ENCODE data around the gene KCTD19. TPM values are rescaled to one million over a fixed set of nuclear protein-coding genes. Genes with fewer than 3 reads are reported as not detected.

Gene KCTD19
- polyA plus RNA-seq (2012; ENCODE audit: insufficient read length, low read depth): not detected

DNA sequence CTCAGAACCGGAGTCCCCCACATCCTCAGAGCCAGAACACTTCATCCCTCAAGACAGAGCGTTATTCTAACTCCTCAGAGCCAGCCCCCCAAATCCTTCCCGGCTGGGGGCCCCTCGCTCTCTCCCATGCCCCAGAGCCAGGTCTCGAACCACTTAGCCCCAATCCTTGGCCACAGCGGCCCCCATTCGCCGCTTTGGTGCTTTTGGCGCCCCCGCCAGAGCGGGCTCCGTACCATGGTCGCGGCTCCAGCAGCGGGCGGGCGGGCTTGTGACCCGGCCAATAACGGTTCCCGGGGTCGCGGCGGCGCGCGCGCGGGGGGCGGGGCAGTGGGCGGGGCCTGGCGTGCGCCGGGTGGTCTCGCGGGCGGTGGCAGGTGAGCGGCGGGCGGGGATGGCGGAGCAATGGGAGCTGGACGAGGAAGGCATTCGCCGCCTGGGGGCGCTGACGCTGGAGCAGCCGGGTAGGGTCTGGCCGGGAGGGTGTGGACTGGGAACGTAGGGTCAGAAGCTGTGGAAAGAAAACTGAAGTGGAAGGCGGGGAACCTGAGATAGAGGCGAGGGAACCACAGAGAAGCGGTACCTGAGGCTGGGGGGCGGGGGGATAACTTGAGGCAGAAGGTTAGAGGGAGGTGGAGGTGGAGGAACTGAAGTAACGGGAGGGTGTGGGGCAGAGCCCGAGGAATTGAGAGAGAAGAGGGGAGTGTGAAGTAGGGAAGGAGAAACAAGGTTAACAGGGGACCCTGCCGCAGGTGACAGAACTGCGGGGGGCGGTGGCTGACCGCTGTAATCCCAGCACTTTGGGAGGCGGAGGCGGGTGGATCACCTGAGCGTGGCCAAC lies at the start of gene KCTD19, which contains the start of gene LRRC36:
TSS of gene KCTD19 (minus strand) at position 270 of the 838 bp plus-strand sequence. CDS start at position 236, 34 bp downstream.
TSS of gene LRRC36 (plus strand) at position 344 of the 838 bp plus-strand sequence. CDS start at position 392, 48 bp downstream.
- no peak for TF ChIP-seq FOXP2 (optimal IDR thresholded peaks at IDR 0.05; ENCODE audit: borderline replicate concordance, extremely low read depth, extremely low read length, insufficient read depth)
- no peak for TF ChIP-seq POLR2AphosphoS5 (IDR thresholded peaks at IDR 0.05; ENCODE audit: low read depth, low read length)

DNA sequence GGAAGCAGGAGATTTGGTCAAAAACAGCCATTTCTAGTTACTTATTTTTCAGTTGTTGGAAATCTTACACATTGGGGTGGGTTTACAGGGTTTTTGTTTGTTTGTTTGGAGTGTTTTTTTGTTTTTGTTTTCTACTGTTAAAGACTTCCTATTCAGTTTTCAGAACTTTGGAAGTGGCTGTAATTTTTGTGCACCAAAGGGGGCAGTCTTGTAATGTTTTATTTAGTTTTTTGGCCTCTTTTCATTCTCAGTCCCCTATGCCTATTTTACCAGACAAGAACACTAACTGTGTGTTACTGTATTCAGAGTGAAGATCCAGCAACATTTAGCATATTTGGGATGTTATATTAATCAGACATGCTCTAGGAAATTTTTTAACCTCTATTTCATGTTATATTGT lies 46.1 kb upstream of the KCTD19 start:
- TF ChIP-seq, protein P1, sequence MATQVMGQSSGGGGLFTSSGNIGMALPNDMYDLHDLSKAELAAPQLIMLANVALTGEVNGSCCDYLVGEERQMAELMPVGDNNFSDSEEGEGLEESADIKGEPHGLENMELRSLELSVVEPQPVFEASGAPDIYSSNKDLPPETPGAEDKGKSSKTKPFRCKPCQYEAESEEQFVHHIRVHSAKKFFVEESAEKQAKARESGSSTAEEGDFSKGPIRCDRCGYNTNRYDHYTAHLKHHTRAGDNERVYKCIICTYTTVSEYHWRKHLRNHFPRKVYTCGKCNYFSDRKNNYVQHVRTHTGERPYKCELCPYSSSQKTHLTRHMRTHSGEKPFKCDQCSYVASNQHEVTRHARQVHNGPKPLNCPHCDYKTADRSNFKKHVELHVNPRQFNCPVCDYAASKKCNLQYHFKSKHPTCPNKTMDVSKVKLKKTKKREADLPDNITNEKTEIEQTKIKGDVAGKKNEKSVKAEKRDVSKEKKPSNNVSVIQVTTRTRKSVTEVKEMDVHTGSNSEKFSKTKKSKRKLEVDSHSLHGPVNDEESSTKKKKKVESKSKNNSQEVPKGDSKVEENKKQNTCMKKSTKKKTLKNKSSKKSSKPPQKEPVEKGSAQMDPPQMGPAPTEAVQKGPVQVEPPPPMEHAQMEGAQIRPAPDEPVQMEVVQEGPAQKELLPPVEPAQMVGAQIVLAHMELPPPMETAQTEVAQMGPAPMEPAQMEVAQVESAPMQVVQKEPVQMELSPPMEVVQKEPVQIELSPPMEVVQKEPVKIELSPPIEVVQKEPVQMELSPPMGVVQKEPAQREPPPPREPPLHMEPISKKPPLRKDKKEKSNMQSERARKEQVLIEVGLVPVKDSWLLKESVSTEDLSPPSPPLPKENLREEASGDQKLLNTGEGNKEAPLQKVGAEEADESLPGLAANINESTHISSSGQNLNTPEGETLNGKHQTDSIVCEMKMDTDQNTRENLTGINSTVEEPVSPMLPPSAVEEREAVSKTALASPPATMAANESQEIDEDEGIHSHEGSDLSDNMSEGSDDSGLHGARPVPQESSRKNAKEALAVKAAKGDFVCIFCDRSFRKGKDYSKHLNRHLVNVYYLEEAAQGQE (IDR thresholded peaks at IDR 0.05; ENCODE audit: insufficient read depth in 1 of 2, low read depth in 2 of 2, low read length in 2 of 2): no peak
- TF ChIP-seq SIN3A (IDR thresholded peaks at IDR 0.05; ENCODE audit: borderline replicate concordance, insufficient read depth, low read length) (no peak), POLR2AphosphoS5 (IDR thresholded peaks at IDR 0.05; ENCODE audit: low read depth, low read length) (no peak), FOXP2 (optimal IDR thresholded peaks at IDR 0.05; ENCODE audit: borderline replicate concordance, extremely low read depth, extremely low read length, insufficient read depth) (no peak), TAF1 (IDR thresholded peaks at IDR 0.05; ENCODE audit: borderline replicate concordance, insufficient read depth, low read length) (no peak)

DNA sequence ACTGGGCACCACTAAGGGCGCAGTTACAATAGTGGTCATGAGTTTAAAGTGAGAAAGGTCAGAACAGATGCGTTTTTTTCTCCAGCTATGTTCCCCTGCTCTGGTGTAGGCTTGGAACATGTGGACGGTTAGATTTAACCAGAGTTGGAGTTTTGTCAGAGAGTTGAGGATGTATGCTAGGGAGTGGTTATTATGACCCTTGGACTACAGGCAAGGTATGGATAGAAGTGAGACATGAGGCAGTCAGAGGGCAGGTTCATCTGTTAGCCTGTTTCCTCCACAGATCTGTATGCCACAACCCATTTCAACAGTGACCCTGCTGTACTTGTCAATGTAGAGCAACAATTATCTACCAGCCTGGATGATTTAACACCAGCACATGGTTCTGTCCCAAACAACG lies 44.1 kb upstream of the KCTD19 start:
- no peak for TF ChIP-seq POLR2AphosphoS5 (IDR thresholded peaks at IDR 0.05; ENCODE audit: low read depth, low read length)
- no peak for TF ChIP-seq TAF1 (IDR thresholded peaks at IDR 0.05; ENCODE audit: borderline replicate concordance, insufficient read depth, low read length)
- no peak for TF ChIP-seq SIN3A (IDR thresholded peaks at IDR 0.05; ENCODE audit: borderline replicate concordance, insufficient read depth, low read length)
- TF ChIP-seq, protein P1 (IDR thresholded peaks at IDR 0.05; ENCODE audit: insufficient read depth in 1 of 2, low read depth in 2 of 2, low read length in 2 of 2): no peak
- no peak for TF ChIP-seq FOXP2 (optimal IDR thresholded peaks at IDR 0.05; ENCODE audit: borderline replicate concordance, extremely low read depth, extremely low read length, insufficient read depth)

DNA sequence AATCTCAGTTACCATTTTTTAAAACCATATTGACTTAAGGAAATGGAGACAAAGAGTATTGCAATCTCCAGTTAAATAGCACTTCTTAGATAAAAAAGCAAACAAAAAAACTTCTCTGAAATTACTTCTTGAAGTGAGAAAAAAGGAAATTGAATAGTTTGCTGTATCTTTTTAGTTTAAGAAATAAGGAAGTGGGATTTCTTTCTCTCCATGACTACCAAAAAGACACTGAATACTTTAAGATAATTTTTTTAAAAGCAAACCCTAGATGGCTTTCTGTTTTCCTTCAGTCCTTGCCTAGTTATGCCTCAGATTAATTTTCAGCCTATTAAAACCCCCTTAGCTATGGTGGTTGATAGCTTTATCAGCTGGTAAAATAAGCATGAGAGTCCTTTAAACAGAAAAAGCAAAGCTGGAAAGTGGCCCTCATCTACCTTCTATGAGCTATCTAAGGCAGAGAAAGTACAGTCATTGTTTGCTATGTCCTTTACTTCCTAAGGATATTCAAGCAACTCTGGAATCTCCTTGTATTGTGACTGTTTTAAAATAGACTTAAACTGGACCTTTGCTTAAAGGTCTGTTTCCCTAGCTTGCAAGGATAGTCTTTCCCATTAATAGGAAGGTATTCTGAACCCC lies 38.2 kb upstream of the KCTD19 start:
- TF ChIP-seq POLR2AphosphoS5 (IDR thresholded peaks at IDR 0.05; ENCODE audit: low read depth, low read length): no peak
- TF ChIP-seq, protein P1 (IDR thresholded peaks at IDR 0.05; ENCODE audit: insufficient read depth in 1 of 2, low read depth in 2 of 2, low read length in 2 of 2): no peak
- no peak for TF ChIP-seq TAF1 (IDR thresholded peaks at IDR 0.05; ENCODE audit: borderline replicate concordance, insufficient read depth, low read length)
- TF ChIP-seq SIN3A (IDR thresholded peaks at IDR 0.05; ENCODE audit: borderline replicate concordance, insufficient read depth, low read length): no peak
- no peak for TF ChIP-seq FOXP2 (optimal IDR thresholded peaks at IDR 0.05; ENCODE audit: borderline replicate concordance, extremely low read depth, extremely low read length, insufficient read depth)

DNA sequence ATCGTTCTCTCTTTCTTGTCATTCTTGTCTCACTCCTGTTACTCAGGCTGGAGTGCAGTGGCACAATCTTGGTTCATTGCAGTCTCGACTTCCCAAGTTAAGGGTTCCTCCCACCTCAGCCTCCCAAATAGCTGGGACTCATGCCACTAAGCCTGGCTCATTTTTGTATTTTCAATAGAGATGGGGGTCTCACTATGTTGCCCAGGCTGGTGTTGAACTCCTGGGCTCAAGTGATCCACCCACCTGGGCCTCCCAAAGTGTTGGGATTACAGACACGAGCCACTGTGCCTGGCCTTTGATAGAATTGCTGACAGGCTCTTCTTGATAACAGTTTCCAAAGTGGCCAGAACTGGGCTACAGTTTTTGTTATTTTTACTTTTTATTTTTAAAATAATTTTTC lies 34.5 kb upstream of the KCTD19 start:
- TF ChIP-seq POLR2AphosphoS5 (IDR thresholded peaks at IDR 0.05; ENCODE audit: low read depth, low read length): no peak
- TF ChIP-seq, protein P1 (IDR thresholded peaks at IDR 0.05; ENCODE audit: insufficient read depth in 1 of 2, low read depth in 2 of 2, low read length in 2 of 2): no peak
- no peak for TF ChIP-seq TAF1 (IDR thresholded peaks at IDR 0.05; ENCODE audit: borderline replicate concordance, insufficient read depth, low read length)
- no peak for TF ChIP-seq SIN3A (IDR thresholded peaks at IDR 0.05; ENCODE audit: borderline replicate concordance, insufficient read depth, low read length)
- no peak for TF ChIP-seq FOXP2 (optimal IDR thresholded peaks at IDR 0.05; ENCODE audit: borderline replicate concordance, extremely low read depth, extremely low read length, insufficient read depth)
